ENCODE data around the gene PRMT7. TPM values are rescaled to one million over a fixed set of nuclear protein-coding genes. Genes with fewer than 3 reads are reported as not detected.

PRMT7 gene
- total RNA-seq, 1 experiment from 2014 or later = 33.1 TPM

GRCh38 chr16:68263559-68264127 is 47.2 kb upstream of the PRMT7 start:
- POLR2A ChIA-PET = interaction anchor here (0.5 to 0.7 kb wide), 2 partner anchors 10 to 54 kb away, joined by 3 to 14 read pairs; no protein-coding TSS in a partner anchor
- Histone ChIP-seq H3K27me3 (ENCODE audit: control insufficient read depth, insufficient read depth, low read length) (no peaks in the 10 kb centered on the region), H3K27ac (ENCODE audit: low read length) (peak overlapping the region; percentile 83), H3K9me3 (ENCODE audit: control insufficient read depth, insufficient read depth, low read depth, low read length) (no peaks in the 10 kb centered on the region), H3K4me3 (ENCODE audit: low read depth in 2 of 2, low read length in 2 of 2) (peak overlapping the region; percentile 57 to 76), H3K4me1 (ENCODE audit: control insufficient read depth, insufficient read depth, low read length) (peaks cover 17% of the 10 kb centered on the region), H3K36me3 (ENCODE audit: control insufficient read depth, insufficient read depth, low read length) (no peaks in the 10 kb centered on the region; the same call in 1 of the 2 replicates)
- no TSS peak for BruUV-seq (replicated peaks)
- ATAC-seq (no peak), DNase-seq (ENCODE audit: low read depth, low spot score) (no peak)
- CTCF ChIA-PET = interaction anchor here (0.7 to 1.3 kb wide), 6 partner anchors 16 to 64 kb away, joined by 3 to 10 read pairs (median 4); no protein-coding TSS in a partner anchor
- in situ Hi-C loops (cut with HindIII; ENCODE audit: low pct_unique_long_range_greater_than_20kb, low sequenced_read_pairs) (no loop called here), intact Hi-C loops (cut with micrococcal nuclease; ENCODE audit: unreplicated experiment) (loop anchor here (5.0 kb wide), 1 partner anchor 64 kb away; no protein-coding TSS in a partner anchor)
- no peak for TF ChIP-seq TCF7L2 (IDR thresholded peaks at IDR 0.05; ENCODE audit: low read depth, low read length)
- no peak for TF ChIP-seq POLR2AphosphoS5 (IDR thresholded peaks at IDR 0.05; ENCODE audit: low read depth, low read length)

- H3K4me1 ChIP-seq (ENCODE audit: control insufficient read depth, insufficient read depth, low read length) = peaks cover 17% of the 10 kb centered on the region
- H3K4me3 ChIP-seq (ENCODE audit: low read depth in 2 of 2, low read length in 2 of 2) = peak within 1 kb of the TSS; percentile 76 to 83
- H3K36me3 ChIP-seq (ENCODE audit: control insufficient read depth, insufficient read depth, low read length) = no peaks in the 10 kb centered on the region; the same call in 1 of the 2 replicates
- no peaks in the 10 kb centered on the region for H3K27me3 ChIP-seq (ENCODE audit: control insufficient read depth, insufficient read depth, low read length)
- ChIA-PET CTCF (interaction anchor here (0.6 to 1.3 kb wide), 7 partner anchors 15 to 71 kb away, joined by 3 to 5 read pairs (median 3); no protein-coding TSS in a partner anchor), POLR2A (interaction anchor here (0.6 kb wide), 1 partner anchor 65 kb away, joined by 3 read pairs; no protein-coding TSS in a partner anchor)
- H3K9me3 ChIP-seq (ENCODE audit: control insufficient read depth, insufficient read depth, low read depth, low read length) = no peaks in the 10 kb centered on the region
- no peak for TF ChIP-seq TCF7L2 (IDR thresholded peaks at IDR 0.05; ENCODE audit: low read depth, low read length)
- peak; percentile 78 for TF ChIP-seq CTCF (IDR thresholded peaks at IDR 0.05)
- 0 out of 2 replicates have a peak, but pooled peaks have one; percentile 40 for TF ChIP-seq SIN3A (IDR thresholded peaks at IDR 0.05; ENCODE audit: borderline replicate concordance, insufficient read depth, low read depth, low read length)
- TF ChIP-seq POLR2AphosphoS5 (IDR thresholded peaks at IDR 0.05; ENCODE audit: low read depth, low read length) = peak; percentile 64
- BruUV-seq (replicated peaks) = TSS peak; percentile 81
- intact Hi-C loops (cut with micrococcal nuclease; ENCODE audit: unreplicated experiment) (loop anchor here (5.0 kb wide), 1 partner anchor 63 kb away; no protein-coding TSS in a partner anchor), in situ Hi-C loops (cut with HindIII; ENCODE audit: low pct_unique_long_range_greater_than_20kb, low sequenced_read_pairs) (no loop called here)
- DNase-seq (ENCODE audit: low read depth, low spot score) (no peak), ATAC-seq (peak; percentile 90)
- peak within 1 kb of the TSS; percentile 84 for H3K27ac ChIP-seq (ENCODE audit: low read length)
Measured at GRCh38 chr16:68264128-68265077, 46.4 kb upstream of the PRMT7 start, which contains the start of gene SLC7A6. TSS of gene SLC7A6 (plus strand) at chr16:68264526. CDS start at chr16:68274727, 10,201 bp downstream.

GRCh38 chr16:68265078-68265920 is 45.5 kb upstream of the PRMT7 start:
- Histone ChIP-seq H3K4me1 (ENCODE audit: control insufficient read depth, insufficient read depth, low read length) (peaks cover 17% of the 10 kb centered on the region), H3K4me3 (ENCODE audit: low read depth in 2 of 2, low read length in 2 of 2) (peak overlapping the region; percentile 76 to 83), H3K27ac (ENCODE audit: low read length) (peak overlapping the region; percentile 84), H3K27me3 (ENCODE audit: control insufficient read depth, insufficient read depth, low read length) (no peaks in the 10 kb centered on the region), H3K36me3 (ENCODE audit: control insufficient read depth, insufficient read depth, low read length) (no peaks in the 10 kb centered on the region; the same call in 1 of the 2 replicates), H3K9me3 (ENCODE audit: control insufficient read depth, insufficient read depth, low read depth, low read length) (no peaks in the 10 kb centered on the region)
- no TSS peak for BruUV-seq (replicated peaks)
- in situ Hi-C loops (cut with HindIII; ENCODE audit: low pct_unique_long_range_greater_than_20kb, low sequenced_read_pairs) (no loop called here), intact Hi-C loops (cut with micrococcal nuclease; ENCODE audit: unreplicated experiment) (no loop called here)
- TF ChIP-seq REST (IDR thresholded peaks at IDR 0.05; ENCODE audit: insufficient read depth in 1 of 2, low read depth in 2 of 2, low read length in 1 of 2) (no peak), TCF7L2 (IDR thresholded peaks at IDR 0.05; ENCODE audit: low read depth, low read length) (peak; percentile 86)
- POLR2A ChIA-PET = no interaction called here
- no peak for DNase-seq (ENCODE audit: low read depth, low spot score)
- peak; percentile 44 for ATAC-seq
- CTCF ChIA-PET = interaction anchor here (0.6 kb wide), 1 partner anchor 188 kb away, joined by 5 read pairs; no protein-coding TSS in a partner anchor

Data from Panc1 (cell line).